GM12875 (cell line): ENCODE measurements around the gene AMIGO2.

Source experiments
- H3K4me3 ChIP-seq: one replicate; pipeline ENCODE4 v1.5.1; 2011; ENCODE audit warnings: low read depth, low read length, control low read depth
- CTCF ChIP-seq: IDR thresholded peaks from 2 replicates; pipeline ENCODE4 v1.5.1; 2011; ENCODE audit warnings: low read depth, mild to moderate bottlenecking, control low read depth, inconsistent platforms, low read length, moderate library complexity, borderline replicate concordance; ENCODE audit not compliant: insufficient read depth

AMIGO2 gene

GRCh38 chr12:47114481-47114892 is 34.7 kb upstream of the AMIGO2 start:
- no peak for TF ChIP-seq CTCF
- H3K4me3 ChIP-seq: no peak overlapping the region

GRCh38 chr12:47112679-47113078 is 32.9 kb upstream of the AMIGO2 start:
- no peak for TF ChIP-seq CTCF

DNA sequence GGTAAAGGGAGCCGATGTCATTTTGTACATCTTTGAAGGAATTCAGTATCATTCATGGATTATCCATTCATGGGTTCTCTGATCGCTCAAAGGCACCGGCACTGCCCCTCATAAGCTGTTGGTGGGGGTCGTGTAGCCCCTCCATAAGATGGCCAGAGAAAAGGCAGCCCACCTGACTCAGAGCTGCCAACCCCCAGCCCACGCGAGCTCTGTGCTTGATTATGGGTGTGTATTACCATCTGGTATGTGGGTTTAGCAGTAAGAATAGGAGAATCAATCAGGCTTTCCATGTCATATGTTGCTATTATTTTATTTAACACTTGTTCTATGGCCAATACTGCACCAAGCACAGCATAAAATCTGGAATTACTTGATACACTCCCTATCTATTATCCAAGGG is 32.1 kb upstream of the AMIGO2 start:
- no peak overlapping the region for H3K4me3 ChIP-seq
- no peak for TF ChIP-seq CTCF

More at GRCh38 chr12:47112679-47113078, 32.9 kb upstream of the AMIGO2 start:
- no peak overlapping the region for H3K4me3 ChIP-seq

DNA sequence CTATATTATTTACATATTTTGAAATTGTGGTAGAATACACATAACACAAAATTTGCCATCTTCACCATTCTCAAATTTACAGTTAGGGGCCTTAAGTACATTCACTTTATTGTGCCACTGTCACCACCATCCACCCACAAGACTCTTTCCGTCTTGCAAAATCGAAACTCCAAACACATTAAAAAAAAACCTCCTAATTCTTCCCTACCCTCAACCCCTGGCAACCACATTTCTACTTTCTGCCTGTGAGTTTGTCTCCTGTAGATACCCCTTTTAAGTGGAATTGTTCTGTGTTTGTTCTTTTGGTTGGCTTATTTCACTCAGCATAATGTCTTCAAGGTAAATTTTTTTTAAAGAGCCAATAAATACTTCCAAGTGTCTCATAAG is 31.6 kb upstream of the AMIGO2 start:
- TF ChIP-seq CTCF: no peak
- no peak overlapping the region for H3K4me3 ChIP-seq

GRCh38 chr12:47110718-47111391 is 31.1 kb upstream of the AMIGO2 start:
- TF ChIP-seq CTCF: no peak
- H3K4me3 ChIP-seq: no peak overlapping the region

- no peak for TF ChIP-seq CTCF
Observed at GRCh38 chr12:47110011-47110541, 30.3 kb upstream of the AMIGO2 start.

GRCh38 chr12:47107926-47108325 is 28.2 kb upstream of the AMIGO2 start:
- no peak for TF ChIP-seq CTCF

More at GRCh38 chr12:47110011-47110541, 30.3 kb upstream of the AMIGO2 start:
- H3K4me3 ChIP-seq: no peak overlapping the region

More at GRCh38 chr12:47107926-47108325, 28.2 kb upstream of the AMIGO2 start:
- no peak overlapping the region for H3K4me3 ChIP-seq
